Measurements from ENCODE around the gene C4orf50. TPM values are rescaled to one million over a fixed set of nuclear protein-coding genes. Genes with fewer than 3 reads are reported as not detected.

Gene C4orf50
- total and polyA plus RNA-seq, 4 donors = under 0.01 to 0.17 TPM; not detected in 2

GRCh38 chr4:5992171-5992827 lies 25.9 kb downstream of the C4orf50 start:
- no peak overlapping the region for H3K27ac ChIP-seq (ENCODE audit: low read depth in 1 of 2, low read length in 2 of 2)
- DNase-seq (ENCODE audit: low spot score) = no peak
- H3K4me3 ChIP-seq (ENCODE audit: low read depth in 1 of 3, low read length in 3 of 3) = no peak overlapping the region
- no peak for TF ChIP-seq REST (IDR thresholded peaks at IDR 0.05)
- TF ChIP-seq YY1 (IDR thresholded peaks at IDR 0.05) = no peak
- TF ChIP-seq HNF4A (conservative IDR thresholded peaks at IDR 0.05) = no peak
- no peak for TF ChIP-seq JUND (IDR thresholded peaks at IDR 0.05)
- no peak for TF ChIP-seq FOXA1 (IDR thresholded peaks at IDR 0.05)
- no peak for TF ChIP-seq FOXA2 (IDR thresholded peaks at IDR 0.05)
- TF ChIP-seq HNF4G (IDR thresholded peaks at IDR 0.05) = no peak
- TF ChIP-seq, protein P1, sequence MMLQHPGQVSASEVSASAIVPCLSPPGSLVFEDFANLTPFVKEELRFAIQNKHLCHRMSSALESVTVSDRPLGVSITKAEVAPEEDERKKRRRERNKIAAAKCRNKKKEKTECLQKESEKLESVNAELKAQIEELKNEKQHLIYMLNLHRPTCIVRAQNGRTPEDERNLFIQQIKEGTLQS (IDR thresholded peaks at IDR 0.05) = no peak
- TF ChIP-seq, protein P2, sequence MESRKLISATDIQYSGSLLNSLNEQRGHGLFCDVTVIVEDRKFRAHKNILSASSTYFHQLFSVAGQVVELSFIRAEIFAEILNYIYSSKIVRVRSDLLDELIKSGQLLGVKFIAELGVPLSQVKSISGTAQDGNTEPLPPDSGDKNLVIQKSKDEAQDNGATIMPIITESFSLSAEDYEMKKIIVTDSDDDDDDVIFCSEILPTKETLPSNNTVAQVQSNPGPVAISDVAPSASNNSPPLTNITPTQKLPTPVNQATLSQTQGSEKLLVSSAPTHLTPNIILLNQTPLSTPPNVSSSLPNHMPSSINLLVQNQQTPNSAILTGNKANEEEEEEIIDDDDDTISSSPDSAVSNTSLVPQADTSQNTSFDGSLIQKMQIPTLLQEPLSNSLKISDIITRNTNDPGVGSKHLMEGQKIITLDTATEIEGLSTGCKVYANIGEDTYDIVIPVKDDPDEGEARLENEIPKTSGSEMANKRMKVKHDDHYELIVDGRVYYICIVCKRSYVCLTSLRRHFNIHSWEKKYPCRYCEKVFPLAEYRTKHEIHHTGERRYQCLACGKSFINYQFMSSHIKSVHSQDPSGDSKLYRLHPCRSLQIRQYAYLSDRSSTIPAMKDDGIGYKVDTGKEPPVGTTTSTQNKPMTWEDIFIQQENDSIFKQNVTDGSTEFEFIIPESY (IDR thresholded peaks at IDR 0.05) = no peak
- no peak for TF ChIP-seq NR2F2 (IDR thresholded peaks at IDR 0.05)
- no peak for TF ChIP-seq SP1 (IDR thresholded peaks at IDR 0.05)
- TF ChIP-seq MAX (IDR thresholded peaks at IDR 0.05) = no peak
- TF ChIP-seq EGR1 (IDR thresholded peaks at IDR 0.05; ENCODE audit: low read depth in 2 of 2) = no peak
- no peaks in the 10 kb centered on the region for H3K9me3 ChIP-seq (ENCODE audit: control insufficient read depth in 4 of 4, low read length in 3 of 4)
- H3K27me3 ChIP-seq (ENCODE audit: control insufficient read depth in 4 of 4, insufficient read depth in 4 of 4, low read length in 3 of 4) = peaks cover 0 to 2% (median 0%) of the 10 kb centered on the region in 4 donors
- no peak overlapping the region for H3K9ac ChIP-seq (ENCODE audit: low read depth in 1 of 2, low read length in 2 of 2)
- H3K36me3 ChIP-seq (ENCODE audit: control insufficient read depth in 4 of 4, insufficient read depth in 3 of 4, low read depth in 1 of 4, low read length in 3 of 4) = no peaks in the 10 kb centered on the region
- H3K4me1 ChIP-seq (ENCODE audit: control insufficient read depth in 4 of 4, insufficient read depth in 4 of 4, low read length in 3 of 4) = no peaks in the 10 kb centered on the region
- 75% methylated on average over 17 of the region's 17 CpGs for WGBS

- H3K9me3 ChIP-seq (ENCODE audit: control insufficient read depth in 4 of 4, low read length in 3 of 4) = no peaks in the 10 kb centered on the region
- no peaks in the 10 kb centered on the region for H3K36me3 ChIP-seq (ENCODE audit: control insufficient read depth in 4 of 4, insufficient read depth in 3 of 4, low read depth in 1 of 4, low read length in 3 of 4)
- no peak overlapping the region for H3K27ac ChIP-seq (ENCODE audit: low read depth in 1 of 2, low read length in 2 of 2)
- WGBS = 0% methylated on average over 1 of the region's 1 CpG
- TF ChIP-seq FOXA2 (IDR thresholded peaks at IDR 0.05) (no peak), NR2F2 (IDR thresholded peaks at IDR 0.05) (no peak), HNF4G (IDR thresholded peaks at IDR 0.05) (no peak), SP1 (IDR thresholded peaks at IDR 0.05) (no peak), EGR1 (IDR thresholded peaks at IDR 0.05; ENCODE audit: low read depth in 2 of 2) (no peak), RAD21 (IDR thresholded peaks at IDR 0.05) (no peak), GABPA (IDR thresholded peaks at IDR 0.05 in 1 of 2, conservative IDR thresholded peaks at IDR 0.05 in 1 of 2) (no peak), JUND (IDR thresholded peaks at IDR 0.05) (no peak), YY1 (IDR thresholded peaks at IDR 0.05) (no peak), TAF1 (conservative IDR thresholded peaks at IDR 0.05) (no peak), CTCF (IDR thresholded peaks at IDR 0.05; ENCODE audit: low read depth, low read length, missing input control) (no peak)
- no peaks in the 10 kb centered on the region for H3K4me1 ChIP-seq (ENCODE audit: control insufficient read depth in 4 of 4, insufficient read depth in 4 of 4, low read length in 3 of 4)
- H3K27me3 ChIP-seq (ENCODE audit: control insufficient read depth in 4 of 4, insufficient read depth in 4 of 4, low read length in 3 of 4) = peaks cover 0 to 2% (median 0%) of the 10 kb centered on the region in 4 donors
- no peak for DNase-seq (ENCODE audit: low spot score)
- no peak overlapping the region for H3K4me3 ChIP-seq (ENCODE audit: low read depth in 1 of 3, low read length in 3 of 3)
- no peak overlapping the region for H3K9ac ChIP-seq (ENCODE audit: low read depth in 1 of 2, low read length in 2 of 2)
Measured at GRCh38 chr4:5991405-5991804, 26.8 kb downstream of the C4orf50 start.
